Thyroid gland (tissue), 4 donors: ENCODE data around the gene ZNF2.

Source experiments
- CTCF ChIP-seq, 6 experiments: fragments of 200-600 bp in 3 of 6; fragments of 450-650 bp in 3 of 6; sonication (generic) in 3 of 6; IDR thresholded peaks; one replicate each; pipeline ENCODE4 v1.5.1; 2016 to 2019; ENCODE audit warnings: antibody characterized with exemption in 6 of 6, mild to moderate bottlenecking in 2 of 6, inconsistent platforms in 1 of 6, moderate library complexity in 1 of 6
- POLR2A ChIP-seq, 2 donors: fragments of 450-650 bp; IDR thresholded peaks; one replicate each; pipeline ENCODE4 v1.6.1; 2017; ENCODE audit warnings: antibody characterized with exemption in 2 of 2, mild to moderate bottlenecking in 2 of 2, moderate library complexity in 1 of 2

- TF ChIP-seq CTCF (IDR thresholded peaks at IDR 0.05) (no peak), POLR2A (IDR thresholded peaks at IDR 0.05) (no peak)
Measured at GRCh38 chr2:95171902-95172301, 6.3 kb downstream of the ZNF2 start.
